ENCODE measurements around the gene MTG2.

The MTG2 gene

DNA sequence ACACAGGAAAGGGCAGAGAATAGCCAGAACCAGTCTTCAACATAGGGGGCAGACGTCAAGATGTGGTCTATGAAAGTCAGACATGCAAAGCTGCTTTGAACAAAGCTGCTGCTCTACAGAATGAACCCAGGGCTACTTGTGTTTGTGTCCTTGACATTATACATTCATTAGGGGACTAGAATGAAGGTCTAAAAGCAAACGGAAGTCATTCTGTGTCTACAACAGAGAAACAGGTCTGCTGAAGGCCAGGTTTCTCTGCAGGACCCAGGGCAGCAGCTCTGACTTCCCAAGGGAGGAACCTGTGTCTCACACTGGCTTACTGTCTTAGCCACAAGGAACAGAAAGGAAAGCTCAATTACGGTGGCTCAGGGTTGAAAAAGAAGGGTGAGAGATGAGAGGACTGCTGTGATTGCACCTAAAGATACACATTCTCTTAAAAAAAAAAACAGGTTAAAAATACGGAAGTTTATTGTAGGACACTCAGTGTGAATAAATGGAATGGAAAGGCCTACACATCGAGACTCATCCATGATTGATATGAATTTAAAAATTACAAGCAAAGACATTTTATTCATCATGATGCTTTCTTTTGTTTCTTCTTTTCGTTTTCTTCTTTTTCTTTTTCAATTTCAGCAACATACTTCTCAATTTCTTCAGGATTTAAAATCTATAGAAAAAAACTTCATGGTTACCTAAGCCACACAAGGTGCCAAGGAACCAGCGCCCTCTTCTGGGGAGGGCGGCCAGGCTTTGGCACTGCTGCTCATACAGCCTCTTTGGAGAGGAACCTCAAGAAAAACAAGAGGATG, 46.3 kb upstream of the MTG2 start:
- peak; percentile 73 for DNase-seq (ENCODE audit: low read depth)
- TF ChIP-seq, protein P1, sequence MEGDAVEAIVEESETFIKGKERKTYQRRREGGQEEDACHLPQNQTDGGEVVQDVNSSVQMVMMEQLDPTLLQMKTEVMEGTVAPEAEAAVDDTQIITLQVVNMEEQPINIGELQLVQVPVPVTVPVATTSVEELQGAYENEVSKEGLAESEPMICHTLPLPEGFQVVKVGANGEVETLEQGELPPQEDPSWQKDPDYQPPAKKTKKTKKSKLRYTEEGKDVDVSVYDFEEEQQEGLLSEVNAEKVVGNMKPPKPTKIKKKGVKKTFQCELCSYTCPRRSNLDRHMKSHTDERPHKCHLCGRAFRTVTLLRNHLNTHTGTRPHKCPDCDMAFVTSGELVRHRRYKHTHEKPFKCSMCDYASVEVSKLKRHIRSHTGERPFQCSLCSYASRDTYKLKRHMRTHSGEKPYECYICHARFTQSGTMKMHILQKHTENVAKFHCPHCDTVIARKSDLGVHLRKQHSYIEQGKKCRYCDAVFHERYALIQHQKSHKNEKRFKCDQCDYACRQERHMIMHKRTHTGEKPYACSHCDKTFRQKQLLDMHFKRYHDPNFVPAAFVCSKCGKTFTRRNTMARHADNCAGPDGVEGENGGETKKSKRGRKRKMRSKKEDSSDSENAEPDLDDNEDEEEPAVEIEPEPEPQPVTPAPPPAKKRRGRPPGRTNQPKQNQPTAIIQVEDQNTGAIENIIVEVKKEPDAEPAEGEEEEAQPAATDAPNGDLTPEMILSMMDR (conservative IDR thresholded peaks at IDR 0.05; ENCODE audit: control insufficient read depth, insufficient read depth, low read depth, low read length), result peak; percentile 84
- no peak overlapping the region for H3K4me3 ChIP-seq (ENCODE audit: control insufficient read depth, low read depth, low read length)

- H3K4me3 ChIP-seq (ENCODE audit: control insufficient read depth, low read depth, low read length), result no peak overlapping the region
- TF ChIP-seq, protein P1 (conservative IDR thresholded peaks at IDR 0.05; ENCODE audit: control insufficient read depth, insufficient read depth, low read depth, low read length), result no peak
- no peak for DNase-seq (ENCODE audit: low read depth)
These were observed 45.8 kb upstream of the MTG2 start for GRCh38 chr20:62137092-62137384.

DNA sequence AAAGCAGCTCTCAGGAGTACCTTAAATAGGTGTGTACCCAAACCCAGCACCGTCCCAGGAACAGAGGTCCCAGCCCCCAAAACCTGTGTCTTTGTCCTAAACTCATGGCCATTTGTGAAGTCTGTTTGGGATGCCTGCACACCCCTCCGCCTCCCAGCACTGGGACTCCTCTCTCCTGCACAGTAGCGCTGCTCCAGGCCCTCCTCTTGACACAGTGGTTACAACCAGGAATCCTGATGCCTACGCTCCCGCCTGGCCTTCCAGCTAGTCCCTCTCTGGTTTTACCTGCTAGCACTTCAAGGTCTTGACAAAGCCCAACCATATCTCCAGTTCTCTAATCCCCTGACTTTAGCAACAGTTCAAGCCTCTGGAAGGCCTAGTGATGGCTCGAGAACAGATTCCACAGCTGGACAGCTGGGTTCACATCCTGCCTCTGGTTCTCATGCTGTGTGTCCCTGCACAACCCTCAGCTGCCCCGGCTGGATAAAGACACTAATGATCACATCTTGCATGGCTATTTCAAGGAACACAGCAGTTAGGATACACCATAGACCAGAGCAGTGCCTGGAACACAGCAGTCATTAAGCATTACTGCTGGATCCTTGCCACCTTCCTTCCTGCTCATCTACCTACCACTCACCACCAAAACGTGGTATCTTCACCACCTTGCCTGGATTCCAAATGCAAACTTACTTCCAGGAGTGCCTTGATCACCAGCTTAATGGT, 45.2 kb upstream of the MTG2 start:
- TF ChIP-seq, protein P1 (conservative IDR thresholded peaks at IDR 0.05; ENCODE audit: control insufficient read depth, insufficient read depth, low read depth, low read length), result no peak
- no peak overlapping the region for H3K4me3 ChIP-seq (ENCODE audit: control insufficient read depth, low read depth, low read length)
- no peak for DNase-seq (ENCODE audit: low read depth)

GRCh38 chr20:62138204-62138543, 44.7 kb upstream of the MTG2 start:
- TF ChIP-seq, protein P1 (conservative IDR thresholded peaks at IDR 0.05; ENCODE audit: control insufficient read depth, insufficient read depth, low read depth, low read length), result no peak
- DNase-seq (ENCODE audit: low read depth), result no peak
- H3K4me3 ChIP-seq (ENCODE audit: control insufficient read depth, low read depth, low read length), result no peak overlapping the region

GRCh38 chr20:62138912-62139311, 43.9 kb upstream of the MTG2 start:
- TF ChIP-seq, protein P1 (conservative IDR thresholded peaks at IDR 0.05; ENCODE audit: control insufficient read depth, insufficient read depth, low read depth, low read length), result no peak
- no peak overlapping the region for H3K4me3 ChIP-seq (ENCODE audit: control insufficient read depth, low read depth, low read length)
- DNase-seq (ENCODE audit: low read depth), result no peak

GRCh38 chr20:62139636-62140035, 43.2 kb upstream of the MTG2 start:
- TF ChIP-seq, protein P1 (conservative IDR thresholded peaks at IDR 0.05; ENCODE audit: control insufficient read depth, insufficient read depth, low read depth, low read length), result no peak
- no peak overlapping the region for H3K4me3 ChIP-seq (ENCODE audit: control insufficient read depth, low read depth, low read length)
- no peak for DNase-seq (ENCODE audit: low read depth)

Data from fibroblast of mammary gland (primary cell).